ENCODE results near the gene CCDC149. TPM values are rescaled to one million over a fixed set of nuclear protein-coding genes. Genes with fewer than 3 reads are reported as not detected.

The CCDC149 gene
- total RNA-seq, 2 experiments from 2014 or later, result not detected

- H3K4me3 Mint-ChIP-seq, result no peak overlapping the region
- H3K27ac Mint-ChIP-seq, result no peak overlapping the region
- peaks cover 2% of the 10 kb centered on the region for H3K4me1 Mint-ChIP-seq
- H3K27me3 Mint-ChIP-seq, result peaks cover 56% of the 10 kb centered on the region
- no peak for DNase-seq
- H3K36me3 Mint-ChIP-seq, result no peaks in the 10 kb centered on the region
- no peaks in the 10 kb centered on the region for H3K9me3 Mint-ChIP-seq
Measured at GRCh38 chr4:24798036-24798610, 114.7 kb downstream of the CCDC149 start.

DNA sequence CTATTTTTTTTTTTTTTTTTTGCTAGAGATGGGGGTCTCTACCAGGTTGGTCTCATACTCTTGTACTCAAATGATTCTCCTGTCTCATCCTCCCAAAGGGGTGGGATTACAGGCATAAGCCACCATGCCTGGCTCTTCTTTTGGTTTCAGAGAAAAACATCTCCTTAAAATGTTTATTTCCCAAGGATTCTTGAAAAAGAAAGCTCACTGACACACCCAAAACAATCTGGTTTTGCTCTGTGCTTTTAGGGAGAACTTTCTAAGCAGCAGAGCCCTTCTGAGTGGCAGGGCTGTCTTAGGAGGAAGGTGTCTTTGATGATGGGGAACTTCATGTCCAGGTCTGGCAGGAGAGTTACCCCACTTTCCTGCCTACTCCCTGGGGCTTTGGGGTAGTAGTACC is 116.2 kb downstream of the CCDC149 start:
- peaks cover 2% of the 10 kb centered on the region for H3K4me1 Mint-ChIP-seq
- H3K36me3 Mint-ChIP-seq, result no peaks in the 10 kb centered on the region
- H3K27ac Mint-ChIP-seq, result no peak overlapping the region
- H3K9me3 Mint-ChIP-seq, result no peaks in the 10 kb centered on the region
- DNase-seq, result no peak
- peaks cover 48% of the 10 kb centered on the region for H3K27me3 Mint-ChIP-seq
- H3K4me3 Mint-ChIP-seq, result no peak overlapping the region

GRCh38 chr4:24795666-24796381 is 117.0 kb downstream of the CCDC149 start:
- peaks cover 40% of the 10 kb centered on the region for H3K27me3 Mint-ChIP-seq
- no peaks in the 10 kb centered on the region for H3K36me3 Mint-ChIP-seq
- H3K4me1 Mint-ChIP-seq, result peaks cover 2% of the 10 kb centered on the region
- DNase-seq, result no peak
- no peak overlapping the region for H3K27ac Mint-ChIP-seq
- H3K4me3 Mint-ChIP-seq, result no peak overlapping the region
- no peaks in the 10 kb centered on the region for H3K9me3 Mint-ChIP-seq

DNA sequence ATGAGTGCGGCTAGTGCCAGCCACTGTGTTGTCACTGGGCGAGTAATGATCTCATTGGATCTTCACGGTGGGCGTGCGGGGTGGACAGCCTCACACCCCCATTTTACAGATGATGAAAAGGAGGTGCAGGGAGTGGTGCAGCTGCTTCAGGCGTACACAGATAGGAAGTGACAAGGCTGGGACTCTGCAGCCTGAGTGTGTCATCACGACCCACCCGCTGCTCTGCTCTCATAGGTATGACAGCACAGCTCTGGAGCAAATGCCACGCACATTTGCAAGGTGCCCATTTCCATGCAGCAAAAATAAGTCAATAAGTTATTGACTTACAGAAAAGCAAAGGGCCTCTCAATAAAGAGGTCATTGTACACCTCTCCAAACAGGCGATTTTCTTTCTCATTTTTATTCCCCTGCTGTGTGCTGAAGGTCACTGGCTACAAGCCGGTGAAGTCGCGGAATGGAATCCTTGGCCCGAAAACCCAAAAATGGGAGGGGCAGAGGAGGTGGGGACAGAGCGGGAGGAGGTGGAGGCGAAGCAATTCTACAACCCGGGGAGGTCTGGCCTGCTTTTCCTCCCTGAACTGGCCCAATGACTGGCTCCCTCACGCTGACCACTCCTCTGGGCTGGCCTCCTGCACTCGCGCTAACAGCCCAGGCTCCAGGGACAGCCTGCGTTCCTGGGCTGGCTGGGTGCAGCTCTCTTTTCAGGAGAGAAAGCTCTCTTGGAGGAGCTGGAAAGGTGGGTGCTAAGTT is 117.8 kb downstream of the CCDC149 start, which contains the start of gene SOD3:
TSS of gene SOD3 (plus strand) at position 658 of the 750 bp plus-strand sequence. CDS start 3,949 bp downstream, outside the sequence.
- Mint-ChIP-seq H3K27me3 (peaks cover 36% of the 10 kb centered on the region), H3K36me3 (no peaks in the 10 kb centered on the region), H3K4me1 (no peaks in the 10 kb centered on the region), H3K27ac (no peak within 1 kb of the TSS), H3K4me3 (no peak within 1 kb of the TSS), H3K9me3 (no peaks in the 10 kb centered on the region)
- DNase-seq, result no peak

DNA sequence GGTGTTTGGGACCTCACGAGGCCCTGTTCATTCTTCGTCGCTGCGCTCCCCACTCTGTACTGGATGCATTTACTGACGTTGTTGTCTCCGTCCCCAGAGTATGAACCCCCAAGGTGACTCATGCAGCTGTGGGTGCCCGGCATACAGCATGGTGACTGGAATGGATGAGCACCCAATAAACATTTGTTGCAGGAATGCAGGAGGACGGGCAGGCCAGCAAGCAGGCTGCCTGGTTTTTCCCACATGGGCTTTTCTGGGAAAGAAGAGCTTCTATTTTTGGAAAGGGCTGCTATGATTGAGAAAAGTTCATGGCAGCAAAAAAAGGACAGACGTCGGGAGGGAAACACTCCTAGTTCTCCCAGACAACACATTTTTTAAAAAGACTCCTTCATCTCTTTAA is 118.4 kb downstream of the CCDC149 start:
- Mint-ChIP-seq H3K27ac (no peak overlapping the region), H3K9me3 (no peaks in the 10 kb centered on the region), H3K36me3 (no peaks in the 10 kb centered on the region), H3K27me3 (peaks cover 36% of the 10 kb centered on the region), H3K4me1 (no peaks in the 10 kb centered on the region), H3K4me3 (no peak overlapping the region)
- no peak for DNase-seq

- Mint-ChIP-seq H3K36me3 (no peaks in the 10 kb centered on the region), H3K4me1 (no peaks in the 10 kb centered on the region)
Measured at GRCh38 chr4:24794051-24794450, 118.8 kb downstream of the CCDC149 start.

GRCh38 chr4:24793219-24794005 is 119.4 kb downstream of the CCDC149 start:
- no peaks in the 10 kb centered on the region for H3K4me1 Mint-ChIP-seq
- peaks cover 2% of the 10 kb centered on the region for H3K9me3 Mint-ChIP-seq
- peaks cover 33% of the 10 kb centered on the region for H3K27me3 Mint-ChIP-seq
- H3K36me3 Mint-ChIP-seq, result no peaks in the 10 kb centered on the region
- no peak for DNase-seq
- no peak overlapping the region for H3K4me3 Mint-ChIP-seq
- no peak overlapping the region for H3K27ac Mint-ChIP-seq

More at GRCh38 chr4:24794051-24794450, 118.8 kb downstream of the CCDC149 start:
- Mint-ChIP-seq H3K9me3 (peaks cover 2% of the 10 kb centered on the region), H3K27ac (no peak overlapping the region), H3K4me3 (no peak overlapping the region), H3K27me3 (peaks cover 34% of the 10 kb centered on the region)
- no peak for DNase-seq

GRCh38 chr4:24792552-24792951 is 120.3 kb downstream of the CCDC149 start:
- H3K36me3 Mint-ChIP-seq, result no peaks in the 10 kb centered on the region
- DNase-seq, result no peak
- H3K9me3 Mint-ChIP-seq, result peaks cover 4% of the 10 kb centered on the region
- H3K27ac Mint-ChIP-seq, result no peak overlapping the region
- no peak overlapping the region for H3K4me3 Mint-ChIP-seq
- H3K4me1 Mint-ChIP-seq, result no peaks in the 10 kb centered on the region
- H3K27me3 Mint-ChIP-seq, result peaks cover 29% of the 10 kb centered on the region

GRCh38 chr4:24791043-24791442 is 121.8 kb downstream of the CCDC149 start:
- H3K36me3 Mint-ChIP-seq, result no peaks in the 10 kb centered on the region
- H3K4me1 Mint-ChIP-seq, result no peaks in the 10 kb centered on the region
- peaks cover 6% of the 10 kb centered on the region for H3K9me3 Mint-ChIP-seq
- no peak overlapping the region for H3K27ac Mint-ChIP-seq
- no peak overlapping the region for H3K4me3 Mint-ChIP-seq
- peaks cover 29% of the 10 kb centered on the region for H3K27me3 Mint-ChIP-seq
- no peak for DNase-seq

GRCh38 chr4:24783506-24783905 is 129.3 kb downstream of the CCDC149 start:
- Mint-ChIP-seq H3K27ac (no peak overlapping the region), H3K4me1 (no peaks in the 10 kb centered on the region), H3K4me3 (no peak overlapping the region), H3K9me3 (peaks cover 6% of the 10 kb centered on the region), H3K27me3 (peaks cover 4% of the 10 kb centered on the region), H3K36me3 (no peaks in the 10 kb centered on the region)
- no peak for DNase-seq

DNA sequence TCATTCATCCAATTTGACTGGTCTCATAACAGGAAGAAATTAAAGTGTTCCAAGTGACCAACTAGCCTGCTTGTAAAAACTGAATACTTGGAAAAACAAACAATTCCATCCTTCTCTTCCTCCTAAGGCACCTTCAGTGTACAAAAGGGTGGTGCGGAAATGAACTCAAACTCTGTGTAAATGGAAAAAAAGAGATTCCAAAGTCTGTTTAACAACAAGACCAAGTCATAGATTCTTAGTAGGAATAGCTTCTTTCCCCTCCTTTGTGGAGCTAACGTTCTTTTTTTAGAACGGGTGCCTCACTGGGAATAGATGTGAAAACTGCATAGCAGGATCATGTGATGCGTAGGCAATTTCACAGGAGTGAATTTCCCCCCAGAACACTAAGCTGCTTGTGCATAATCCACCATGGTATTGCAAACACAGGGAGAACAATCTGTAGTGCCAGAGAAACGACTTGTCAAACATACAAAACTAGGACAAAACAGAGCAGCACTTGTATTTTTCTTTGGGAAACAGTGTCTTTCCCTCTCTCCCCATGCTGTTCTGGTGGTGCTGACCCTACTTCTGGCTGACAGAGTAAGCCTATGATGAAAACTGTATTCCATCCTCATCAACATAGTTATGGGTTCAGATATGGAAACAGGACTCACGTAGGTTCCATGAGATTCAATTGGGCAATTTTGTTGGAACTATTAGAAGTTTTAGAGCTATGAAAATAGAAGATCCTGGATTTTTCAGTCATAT is 130.7 kb downstream of the CCDC149 start:
- no peaks in the 10 kb centered on the region for H3K4me1 Mint-ChIP-seq
- no peaks in the 10 kb centered on the region for H3K36me3 Mint-ChIP-seq
- peaks cover 4% of the 10 kb centered on the region for H3K9me3 Mint-ChIP-seq
- no peak overlapping the region for H3K27ac Mint-ChIP-seq
- no peaks in the 10 kb centered on the region for H3K27me3 Mint-ChIP-seq
- no peak overlapping the region for H3K4me3 Mint-ChIP-seq
- DNase-seq, result no peak

DNA sequence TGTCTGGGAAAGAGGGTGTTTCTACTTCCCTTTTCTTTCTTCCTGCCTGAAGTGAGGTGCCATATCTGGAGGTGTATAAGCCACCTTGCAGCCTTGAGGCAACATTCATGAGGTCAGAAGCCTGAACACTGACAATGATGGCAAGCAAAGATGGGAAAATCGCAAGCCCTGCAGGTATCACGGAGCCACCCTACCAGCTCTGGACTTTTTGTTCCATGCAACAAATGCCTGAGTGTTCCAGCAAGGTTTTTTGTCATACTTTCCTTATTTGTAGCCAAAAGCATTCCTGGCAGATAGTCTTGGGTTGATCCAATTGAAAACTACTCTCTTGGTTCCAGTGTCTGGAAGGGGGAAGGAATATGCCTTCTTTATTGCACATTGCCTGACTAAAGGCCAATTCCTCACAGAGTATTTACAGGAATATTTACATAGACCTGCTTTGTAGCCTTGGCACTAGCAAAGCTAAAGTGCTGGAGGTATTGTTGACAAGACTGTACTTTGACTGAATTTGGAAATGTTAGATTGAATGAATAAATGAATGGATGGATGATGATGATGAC is 131.8 kb downstream of the CCDC149 start:
- H3K36me3 Mint-ChIP-seq, result no peaks in the 10 kb centered on the region
- H3K4me3 Mint-ChIP-seq, result no peak overlapping the region
- no peak for DNase-seq
- no peak overlapping the region for H3K27ac Mint-ChIP-seq
- H3K27me3 Mint-ChIP-seq, result no peaks in the 10 kb centered on the region
- peaks cover 1% of the 10 kb centered on the region for H3K9me3 Mint-ChIP-seq
- H3K4me1 Mint-ChIP-seq, result no peaks in the 10 kb centered on the region

DNA sequence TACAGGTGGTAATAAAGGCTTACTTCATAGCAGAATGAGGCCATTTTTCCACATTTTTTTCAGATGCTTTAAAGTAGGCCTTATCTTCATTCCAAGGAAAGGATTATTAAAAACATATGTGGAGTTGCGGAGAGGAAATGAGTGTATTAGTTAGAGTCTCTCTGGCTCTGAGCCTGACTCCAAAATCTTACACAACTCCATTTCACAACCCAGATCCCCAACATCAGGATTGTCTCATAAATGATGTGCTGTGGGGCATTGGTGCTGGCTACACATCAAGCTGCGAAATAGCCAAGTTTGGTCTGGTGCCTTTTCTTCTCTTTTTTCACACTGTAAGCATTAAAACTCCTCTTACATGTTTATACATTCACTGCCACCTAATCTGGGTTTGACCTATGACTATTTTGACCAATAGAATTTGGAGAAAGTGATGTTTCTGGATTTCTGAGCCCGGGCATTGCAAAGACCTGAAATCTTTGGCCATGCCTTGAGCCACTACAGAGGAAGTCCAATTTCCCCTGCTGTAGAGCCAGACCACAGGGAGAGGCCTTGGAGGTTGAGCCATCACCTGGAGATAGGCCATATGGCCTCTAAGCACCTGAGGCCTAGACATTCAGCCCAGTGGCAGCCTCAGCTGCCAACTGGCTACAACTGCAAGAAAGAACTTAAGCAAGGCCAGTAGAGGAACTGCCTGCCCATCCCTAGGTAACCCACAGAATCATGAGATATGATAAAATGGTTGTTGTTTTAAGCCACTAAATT is 134.2 kb downstream of the CCDC149 start:
- no peaks in the 10 kb centered on the region for H3K4me1 Mint-ChIP-seq

More for the DNA sequence above, 134.2 kb downstream of the CCDC149 start:
- Mint-ChIP-seq H3K9me3 (no peaks in the 10 kb centered on the region), H3K36me3 (no peaks in the 10 kb centered on the region), H3K4me3 (no peak overlapping the region), H3K27ac (no peak overlapping the region), H3K27me3 (no peaks in the 10 kb centered on the region)
- no peak for DNase-seq

All from activated naive CD8-positive, alpha-beta T cell treated with anti-CD3 and anti-CD28 coated beads for 36 hours (primary cell).